ENCODE measurements around the gene FTO. TPM values are rescaled to one million over a fixed set of nuclear protein-coding genes. Genes with fewer than 3 reads are reported as not detected.

Gene FTO
- total and polyA plus RNA-seq, 12 donors, result 17.8 to 310 (median 156) TPM

DNA sequence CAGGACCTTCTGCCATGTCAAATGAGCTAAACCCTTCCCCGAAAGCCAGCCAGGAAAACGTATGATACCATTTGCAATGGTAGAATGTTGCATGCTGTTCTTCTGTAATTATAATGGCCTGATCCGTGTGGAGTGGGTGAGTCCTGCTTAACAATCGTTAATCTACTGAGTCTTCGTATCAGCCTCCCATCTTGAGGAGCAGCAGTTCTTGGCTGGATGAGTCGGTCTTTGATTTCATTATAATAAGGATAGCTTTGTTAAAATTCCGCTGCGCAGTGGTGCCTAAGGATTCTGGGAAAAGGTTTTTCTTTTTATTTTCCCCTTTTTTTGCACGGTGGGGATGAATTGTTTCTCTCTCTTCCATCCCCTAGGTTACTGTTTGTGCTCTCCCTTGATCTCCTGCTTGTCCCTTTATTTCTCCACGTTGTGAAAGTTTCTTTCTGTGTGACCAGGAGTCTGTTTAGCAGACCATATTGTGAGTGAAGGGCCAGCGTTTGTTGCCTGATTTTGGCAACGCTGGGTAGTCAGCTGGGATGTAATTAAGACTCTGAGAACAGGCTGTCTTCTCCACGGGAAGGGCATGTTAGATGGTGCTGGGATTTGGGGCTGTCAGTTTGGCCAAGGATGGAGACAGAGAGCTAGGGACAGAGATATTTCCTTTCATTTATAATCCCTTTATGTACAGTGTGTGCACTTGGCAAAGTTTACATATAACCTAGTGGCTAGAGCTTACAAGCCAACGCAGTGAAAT, 263.0 kb downstream of the FTO start:
- no peak for DNase-seq
- TF ChIP-seq, protein P1, sequence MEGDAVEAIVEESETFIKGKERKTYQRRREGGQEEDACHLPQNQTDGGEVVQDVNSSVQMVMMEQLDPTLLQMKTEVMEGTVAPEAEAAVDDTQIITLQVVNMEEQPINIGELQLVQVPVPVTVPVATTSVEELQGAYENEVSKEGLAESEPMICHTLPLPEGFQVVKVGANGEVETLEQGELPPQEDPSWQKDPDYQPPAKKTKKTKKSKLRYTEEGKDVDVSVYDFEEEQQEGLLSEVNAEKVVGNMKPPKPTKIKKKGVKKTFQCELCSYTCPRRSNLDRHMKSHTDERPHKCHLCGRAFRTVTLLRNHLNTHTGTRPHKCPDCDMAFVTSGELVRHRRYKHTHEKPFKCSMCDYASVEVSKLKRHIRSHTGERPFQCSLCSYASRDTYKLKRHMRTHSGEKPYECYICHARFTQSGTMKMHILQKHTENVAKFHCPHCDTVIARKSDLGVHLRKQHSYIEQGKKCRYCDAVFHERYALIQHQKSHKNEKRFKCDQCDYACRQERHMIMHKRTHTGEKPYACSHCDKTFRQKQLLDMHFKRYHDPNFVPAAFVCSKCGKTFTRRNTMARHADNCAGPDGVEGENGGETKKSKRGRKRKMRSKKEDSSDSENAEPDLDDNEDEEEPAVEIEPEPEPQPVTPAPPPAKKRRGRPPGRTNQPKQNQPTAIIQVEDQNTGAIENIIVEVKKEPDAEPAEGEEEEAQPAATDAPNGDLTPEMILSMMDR (IDR thresholded peaks at IDR 0.05), result no peak
- no peak for TF ChIP-seq POLR2A (IDR thresholded peaks at IDR 0.05)
- WGBS, 4 donors, result 87 to 92% (median 89%) methylated on average over 14 of the region's 14 CpGs
- intact Hi-C loops (cut with DNase I), result no loop called here
- no peaks in the 10 kb centered on the region for H3K36me3 ChIP-seq (replicated peaks in 1 of 2)
- no peaks in the 10 kb centered on the region for H3K4me1 ChIP-seq (replicated peaks in 1 of 2)
- no peaks in the 10 kb centered on the region for H3K27me3 ChIP-seq
- no peaks in the 10 kb centered on the region for H3K9me3 ChIP-seq (replicated peaks in 1 of 3)
- H3K27ac ChIP-seq, result no peak overlapping the region
- no peak overlapping the region for H3K4me3 ChIP-seq

DNA sequence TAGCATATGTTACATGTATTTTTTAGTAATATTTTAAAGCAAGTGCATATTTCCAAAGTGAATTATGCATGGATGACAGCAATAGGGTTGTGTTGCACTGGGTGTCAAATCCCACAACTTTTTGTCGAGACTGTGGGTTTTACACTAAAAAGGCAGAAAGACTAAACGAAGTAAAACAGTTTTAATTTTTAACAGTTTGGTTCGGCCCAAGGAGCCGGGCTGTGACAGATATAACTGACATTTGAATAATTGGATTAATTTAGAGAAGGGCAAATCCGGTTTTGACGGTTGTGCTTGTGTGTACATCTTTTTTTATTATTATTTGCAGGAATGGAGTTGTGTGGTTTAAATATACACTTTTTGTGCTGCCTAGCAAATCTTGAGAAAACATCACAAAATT, 263.6 kb downstream of the FTO start:
- 95 to 98% (median 96%) methylated on average over 6 of the region's 6 CpGs for WGBS, 4 donors
- intact Hi-C loops (cut with DNase I), result no loop called here

DNA sequence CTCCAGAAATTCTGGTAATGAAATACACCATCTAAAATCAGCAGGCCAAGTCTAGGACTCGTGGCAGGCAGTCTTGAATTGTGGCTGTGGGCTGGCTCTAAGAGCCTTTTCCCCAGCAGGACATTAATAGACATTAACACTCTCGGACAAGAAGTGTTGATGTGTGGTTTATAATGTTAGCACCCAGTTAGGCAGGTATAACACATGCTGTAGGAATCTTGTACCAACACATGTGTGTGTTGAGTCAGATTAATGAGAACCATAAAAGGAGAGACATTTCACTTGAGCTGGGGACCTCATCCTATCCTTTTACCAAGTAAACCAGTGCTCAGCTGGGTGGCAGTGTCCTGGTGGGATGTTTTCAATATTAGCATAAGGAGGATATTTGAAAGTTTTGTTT, 264.5 kb downstream of the FTO start:
- DNase-seq, result no peak
- no peak overlapping the region for H3K4me3 ChIP-seq
- no peaks in the 10 kb centered on the region for H3K27me3 ChIP-seq
- TF ChIP-seq, protein P1 (IDR thresholded peaks at IDR 0.05), result no peak
- no peak for TF ChIP-seq POLR2A (IDR thresholded peaks at IDR 0.05)
- WGBS, 4 donors, result 86 to 95% (median 93%) methylated on average over 2 of the region's 2 CpGs
- no peaks in the 10 kb centered on the region for H3K36me3 ChIP-seq (replicated peaks in 1 of 2)
- intact Hi-C loops (cut with DNase I), result no loop called here
- H3K4me1 ChIP-seq (replicated peaks in 1 of 2), result no peaks in the 10 kb centered on the region
- H3K27ac ChIP-seq, result no peak overlapping the region
- no peaks in the 10 kb centered on the region for H3K9me3 ChIP-seq (replicated peaks in 1 of 3)

More for the DNA sequence above, 263.6 kb downstream of the FTO start:
- TF ChIP-seq POLR2A (IDR thresholded peaks at IDR 0.05), result no peak
- TF ChIP-seq, protein P1 (IDR thresholded peaks at IDR 0.05), result no peak
- H3K27me3 ChIP-seq, result no peaks in the 10 kb centered on the region
- DNase-seq, result no peak
- H3K4me1 ChIP-seq (replicated peaks in 1 of 2), result no peaks in the 10 kb centered on the region
- no peaks in the 10 kb centered on the region for H3K9me3 ChIP-seq (replicated peaks in 1 of 3)
- no peaks in the 10 kb centered on the region for H3K36me3 ChIP-seq (replicated peaks in 1 of 2)
- no peak overlapping the region for H3K4me3 ChIP-seq
- H3K27ac ChIP-seq, result no peak overlapping the region

DNA sequence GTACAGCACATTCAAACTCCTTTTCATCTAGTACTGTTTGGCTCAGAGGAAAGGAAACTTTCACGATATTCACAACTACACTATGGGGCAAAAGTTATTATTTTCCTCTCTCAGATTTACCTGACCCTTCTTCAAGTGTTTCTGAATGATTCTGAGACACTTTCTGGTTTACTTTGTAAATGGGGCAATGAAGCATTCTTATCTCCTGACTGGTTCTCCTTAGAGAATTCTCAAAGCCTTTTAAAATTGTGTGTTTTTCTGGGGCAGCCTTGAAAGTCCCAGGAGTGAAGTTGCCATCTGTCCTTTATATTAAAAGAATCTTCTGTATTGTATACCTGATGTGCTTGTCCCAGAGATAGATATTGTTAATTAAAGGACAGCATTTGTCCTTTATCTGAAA, 264.9 kb downstream of the FTO start:
- H3K27me3 ChIP-seq, result no peaks in the 10 kb centered on the region
- DNase-seq, result no peak
- 71 to 85% (median 73%) methylated on average over 1 of the region's 1 CpG for WGBS, 4 donors
- H3K36me3 ChIP-seq (replicated peaks in 1 of 2), result no peaks in the 10 kb centered on the region
- TF ChIP-seq, protein P1 (IDR thresholded peaks at IDR 0.05), result no peak
- no peak for TF ChIP-seq POLR2A (IDR thresholded peaks at IDR 0.05)
- no peak overlapping the region for H3K27ac ChIP-seq
- H3K4me1 ChIP-seq (replicated peaks in 1 of 2), result no peaks in the 10 kb centered on the region
- H3K9me3 ChIP-seq (replicated peaks in 1 of 3), result no peaks in the 10 kb centered on the region
- intact Hi-C loops (cut with DNase I), result no loop called here
- no peak overlapping the region for H3K4me3 ChIP-seq

Data from adrenal gland (tissue), 12 donors.